Left colon (tissue), 2 donors: ENCODE measurements around the gene ATP6V1E1. TPM values are rescaled to one million over a fixed set of nuclear protein-coding genes. Genes with fewer than 3 reads are reported as not detected.
"Not testable (repeated sequence)": the region's sequence is repeated elsewhere in the genome, so short reads cannot be mapped to it uniquely, and the experiment has no call there.

Experiments used
- ATAC-seq: fragments of 200-7000 bp; cut with Tn5 transposase; one replicate; pipeline ENCODE4 v1.9.1; 2020; ENCODE audit warnings: mild to moderate bottlenecking, moderate library complexity
- DNase-seq, 2 donors: peaks; one replicate each; pipeline ENCODE4 v3.0.0-alpha.2; 2020
- intact Hi-C, 2 donors: fragments of 100-400 bp; cut with DNase I in 1 of 2; cut with micrococcal nuclease in 1 of 2; formaldehyde crosslinking; loops; one replicate each; pipeline versions ENCODE4 v1.11.2 to v1.14.0; 2022; cut with DNase I, micrococcal nuclease
- long read RNA-seq: library from polyadenylated mRNA; unstranded; transcript quantifications from one replicate; pipeline ENCODE4 v2.0.0, GENCODE V29; 2021
- total RNA-seq, 2 donors: library from RNA; stranded (reverse); fragmentation: NEBNext Ultra II Directional; extraction: Animal tissue kit (Norgen Biotek cat#: 25700); gene quantifications; one replicate each; pipeline ENCODE4 v1.2.1, GENCODE V29; 2021
- donor health status: DM: no; HTN: no; CAD: no.
- donor health status: DM: yes; HTN: yes; CAD: no.

Gene ATP6V1E1
- total RNA-seq, result 100 to 1,000 TPM; 100 to 102 TPM
- long read RNA-seq, transcript ATP6V1E1-201 (9 exons, 1,402 nt), result major isoform, 42 of 45 reads
- long read RNA-seq, partial matches to known transcripts, result 2 of 45 reads
- long read RNA-seq, other reads (novel, unspliced or antisense), result 1 of 45 reads

- DNase-seq, result peak; percentile 96 to 97
- intact Hi-C loops, result no loop called here
- ATAC-seq, result peak; percentile 98
Observed at GRCh38 chr22:17628406-17629172, at the start of gene ATP6V1E1. Gene ATP6V1E1 (minus strand): TSS chr22:17628749. CDS start chr22:17628635, 114 bp downstream.

DNA sequence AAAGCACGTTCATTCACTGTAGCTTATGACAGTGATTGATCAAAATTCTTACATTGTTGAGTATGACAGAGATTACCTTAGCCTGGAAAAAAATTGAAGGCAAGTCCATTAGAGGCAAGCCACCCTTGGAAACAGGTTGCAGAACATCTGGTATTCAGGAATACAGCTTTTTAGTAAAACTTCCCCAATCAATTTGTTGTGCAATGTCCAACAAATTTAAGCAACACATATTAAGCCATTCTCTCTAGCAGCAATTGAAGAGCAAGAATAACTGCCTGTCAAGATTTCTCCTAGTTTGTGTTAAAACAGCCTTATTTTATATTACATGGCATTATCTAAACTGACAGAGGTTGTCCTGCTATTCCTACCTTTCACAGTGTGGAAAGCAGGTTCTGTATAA, 47.0 kb upstream of the ATP6V1E1 start:
- DNase-seq, result no peak
- intact Hi-C loops, result no loop called here
- no peak for ATAC-seq

GRCh38 chr22:17674152-17674551, 45.6 kb upstream of the ATP6V1E1 start:
- ATAC-seq (no peak), DNase-seq (no peak)
- intact Hi-C loops, result no loop called here

DNA sequence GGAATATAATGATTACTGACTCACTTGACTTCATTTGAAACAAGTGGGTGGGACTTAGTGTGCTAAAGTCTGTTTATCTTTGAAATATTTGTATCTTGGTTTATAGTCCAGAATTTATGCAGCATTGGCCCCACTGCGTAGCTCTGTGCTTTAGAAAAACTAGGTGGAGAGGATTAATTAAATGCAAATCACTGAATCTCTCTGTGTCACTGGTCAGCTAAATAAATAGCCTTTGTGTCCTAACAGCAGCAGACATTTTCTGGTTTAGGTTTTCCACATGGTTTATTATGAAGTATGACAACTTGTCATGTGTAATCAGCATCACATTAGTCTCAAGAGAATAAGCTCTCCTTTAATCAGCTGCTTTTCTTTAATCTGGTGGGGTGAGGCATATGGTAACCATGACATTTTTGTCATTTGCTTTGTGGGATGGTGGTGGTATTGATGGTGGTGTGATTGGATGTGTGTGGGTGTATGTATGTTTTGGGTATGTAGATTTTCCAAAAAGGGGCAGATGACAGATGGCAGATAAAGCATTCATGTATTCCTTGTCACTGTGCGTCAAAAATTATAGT, 44.0 kb upstream of the ATP6V1E1 start:
- DNase-seq (no peak), ATAC-seq (peak; percentile 52)
- intact Hi-C loops, result no loop called here

DNA sequence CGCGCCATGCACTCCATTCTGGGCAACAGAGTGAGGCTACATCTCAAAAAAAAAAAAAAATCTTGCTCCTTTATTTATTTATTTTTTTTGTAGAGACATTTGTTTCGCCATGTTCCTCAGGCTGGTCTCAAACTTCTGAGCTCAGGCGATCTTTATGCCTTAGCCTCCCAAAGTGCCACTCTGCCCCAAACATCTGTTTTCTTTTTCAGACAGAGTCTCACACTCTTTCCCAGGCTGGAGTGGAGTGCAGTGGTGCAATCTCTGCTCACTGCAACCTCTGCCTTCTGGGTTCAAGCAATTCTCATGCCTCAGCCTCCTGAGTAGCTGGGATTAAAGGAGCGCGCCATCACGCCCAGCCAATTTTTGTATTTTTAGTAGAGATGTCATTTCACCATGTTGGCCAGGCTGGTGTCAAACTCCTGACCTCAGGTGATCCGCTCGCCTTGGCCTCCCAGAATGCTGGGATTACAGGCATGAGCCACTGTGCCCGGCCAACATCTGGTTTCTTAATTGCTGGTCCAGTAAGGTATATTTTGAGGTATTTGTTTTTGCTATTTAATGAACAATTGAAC, 43.1 kb upstream of the ATP6V1E1 start:
- DNase-seq, intact Hi-C loops, ATAC-seq: not testable (repeated sequence)

GRCh38 chr22:17665854-17666253, 37.3 kb upstream of the ATP6V1E1 start:
- ATAC-seq, result no peak

DNA sequence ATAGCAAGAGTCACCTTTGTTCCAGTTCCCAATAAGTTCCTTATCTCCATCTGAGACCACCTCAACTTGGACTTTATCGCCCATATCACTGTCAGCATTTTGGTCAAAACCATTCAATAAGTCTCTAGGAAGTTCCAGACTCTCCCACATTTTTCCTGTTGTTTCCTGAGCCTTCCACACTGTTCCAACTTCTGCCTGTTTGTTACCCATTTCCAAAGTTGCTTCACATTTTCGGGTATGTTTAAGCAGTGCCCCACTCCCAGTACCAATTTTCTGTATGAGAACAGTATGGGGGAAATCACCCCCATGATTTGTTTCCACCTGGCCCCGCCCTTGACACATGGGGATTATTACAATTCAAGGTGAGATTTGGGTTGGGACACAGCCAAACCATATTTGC, 36.7 kb upstream of the ATP6V1E1 start:
- intact Hi-C loops, result no loop called here
- no peak for ATAC-seq

More at GRCh38 chr22:17665854-17666253, 37.3 kb upstream of the ATP6V1E1 start:
- intact Hi-C loops, result no loop called here
- no peak for DNase-seq

GRCh38 chr22:17664414-17665055, 36.0 kb upstream of the ATP6V1E1 start:
- DNase-seq (no peak), ATAC-seq (no peak)
- intact Hi-C loops, result no loop called here

More for the DNA sequence above, 36.7 kb upstream of the ATP6V1E1 start:
- no peak for DNase-seq

DNA sequence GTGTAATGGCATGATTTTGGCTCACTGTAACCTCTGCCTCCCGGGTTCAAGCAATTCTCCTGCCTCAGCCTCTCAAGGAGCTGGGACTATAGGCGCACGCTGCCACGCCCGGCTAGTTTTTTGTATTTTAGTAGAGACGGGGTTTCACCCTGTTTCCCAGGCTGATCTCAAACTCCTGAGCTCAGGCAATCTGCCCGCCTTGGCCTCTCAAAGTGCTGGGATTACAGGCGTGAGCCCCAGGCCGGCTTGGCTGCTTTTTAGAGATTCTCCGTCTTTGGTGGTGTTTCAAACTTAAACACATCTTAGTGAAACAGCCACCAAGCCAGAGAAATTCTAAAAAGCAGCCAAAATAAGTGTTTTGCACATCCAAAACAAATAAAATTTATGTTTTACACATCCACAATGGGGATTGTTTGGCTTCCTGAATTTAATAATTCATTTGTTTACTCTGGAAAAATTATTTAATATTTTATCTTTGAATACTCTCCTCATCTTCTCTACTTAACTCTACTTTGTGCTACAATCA, 28.4 kb upstream of the ATP6V1E1 start:
- intact Hi-C loops, result no loop called here
- ATAC-seq (no peak), DNase-seq (no peak)

GRCh38 chr22:17655289-17655688, 26.7 kb upstream of the ATP6V1E1 start:
- intact Hi-C loops, result no loop called here
- ATAC-seq (peak; percentile 56), DNase-seq (no peak)

DNA sequence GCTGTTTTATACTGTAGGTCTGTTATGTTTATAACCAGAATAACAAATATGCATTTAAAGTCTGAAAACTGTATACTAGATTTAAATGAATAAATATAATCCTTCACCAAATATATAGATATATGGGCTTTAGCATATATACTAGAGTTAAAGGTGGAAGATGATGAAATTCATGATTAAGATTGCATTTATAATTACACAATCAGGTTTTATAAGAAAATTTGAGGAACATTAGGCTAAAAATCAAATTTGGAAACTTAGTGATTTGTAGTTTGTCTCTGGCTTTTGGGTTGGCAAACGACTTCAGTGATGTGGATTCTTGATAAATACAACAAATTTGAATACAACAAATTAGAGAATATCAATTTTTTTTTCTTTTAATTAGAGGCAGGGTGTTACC, 20.0 kb upstream of the ATP6V1E1 start:
- ATAC-seq, result no peak
- intact Hi-C loops, result no loop called here
- DNase-seq, result no peak

DNA sequence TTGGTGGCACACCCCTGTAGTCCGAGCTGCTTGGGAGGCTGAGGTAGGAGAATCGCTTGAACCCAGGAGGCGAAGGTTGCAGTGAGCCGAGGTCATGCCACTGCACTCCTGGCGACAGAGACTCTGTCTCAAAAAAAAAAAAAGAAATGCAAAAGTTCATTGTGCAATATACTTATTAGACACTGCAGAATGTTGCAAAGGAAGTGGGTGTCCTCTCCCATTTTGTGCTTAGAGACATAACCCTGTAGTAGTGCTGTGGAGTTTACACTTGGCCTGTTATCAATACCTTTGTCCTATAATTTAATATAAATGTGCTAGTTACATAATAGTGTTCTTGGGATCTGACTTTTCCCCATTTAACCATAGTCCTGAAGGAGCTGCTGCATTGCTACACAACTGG, 19.4 kb upstream of the ATP6V1E1 start:
- no peak for ATAC-seq
- DNase-seq, result no peak
- intact Hi-C loops, result no loop called here

DNA sequence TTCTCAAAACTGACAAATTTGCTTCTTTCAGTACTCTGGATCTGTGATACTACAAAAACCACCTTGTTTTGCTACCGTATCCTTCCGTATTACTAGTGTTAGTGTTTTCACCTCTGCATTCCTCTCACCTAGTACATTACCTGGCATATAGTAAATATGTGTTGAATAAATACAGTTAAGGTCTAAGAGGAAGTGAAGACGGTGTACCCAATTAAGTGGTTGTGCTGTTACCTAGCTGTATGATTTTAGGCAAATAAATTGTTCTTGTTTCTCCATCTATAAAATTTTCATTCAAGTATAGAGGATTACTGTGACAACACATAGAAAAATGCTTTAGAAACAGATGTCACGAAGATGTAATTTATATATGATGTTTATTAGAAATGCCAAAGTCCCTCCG, 18.9 kb upstream of the ATP6V1E1 start:
- intact Hi-C loops, result no loop called here
- DNase-seq (no peak), ATAC-seq (no peak)

- intact Hi-C loops, ATAC-seq, DNase-seq: not testable (repeated sequence)
Observed at GRCh38 chr22:17642357-17642756, 13.8 kb upstream of the ATP6V1E1 start.

DNA sequence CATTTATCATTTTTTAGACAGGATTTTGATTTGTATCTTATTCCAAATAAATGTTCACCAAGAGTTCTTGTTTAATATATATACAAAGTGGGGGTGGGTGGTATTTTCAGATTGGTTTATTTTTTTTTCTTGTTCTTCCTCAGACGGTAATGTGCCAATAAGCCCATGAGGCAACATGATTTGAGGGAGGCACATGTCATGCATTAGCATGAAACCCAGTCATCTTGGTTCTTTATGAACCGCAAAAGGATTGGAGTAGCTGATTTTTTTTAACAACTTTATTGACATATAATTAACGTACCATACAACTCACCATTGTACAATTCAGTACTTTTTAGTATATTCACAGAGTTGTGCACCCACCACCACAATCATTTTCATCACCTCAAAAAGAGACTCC, 12.7 kb upstream of the ATP6V1E1 start:
- no peak for DNase-seq

GRCh38 chr22:17639247-17639741, 10.7 kb upstream of the ATP6V1E1 start:
- intact Hi-C loops, result no loop called here
- DNase-seq (peak; percentile 41 to 59), ATAC-seq (peak; percentile 69)

More for the DNA sequence above, 12.7 kb upstream of the ATP6V1E1 start:
- no peak for ATAC-seq
- intact Hi-C loops, result no loop called here

DNA sequence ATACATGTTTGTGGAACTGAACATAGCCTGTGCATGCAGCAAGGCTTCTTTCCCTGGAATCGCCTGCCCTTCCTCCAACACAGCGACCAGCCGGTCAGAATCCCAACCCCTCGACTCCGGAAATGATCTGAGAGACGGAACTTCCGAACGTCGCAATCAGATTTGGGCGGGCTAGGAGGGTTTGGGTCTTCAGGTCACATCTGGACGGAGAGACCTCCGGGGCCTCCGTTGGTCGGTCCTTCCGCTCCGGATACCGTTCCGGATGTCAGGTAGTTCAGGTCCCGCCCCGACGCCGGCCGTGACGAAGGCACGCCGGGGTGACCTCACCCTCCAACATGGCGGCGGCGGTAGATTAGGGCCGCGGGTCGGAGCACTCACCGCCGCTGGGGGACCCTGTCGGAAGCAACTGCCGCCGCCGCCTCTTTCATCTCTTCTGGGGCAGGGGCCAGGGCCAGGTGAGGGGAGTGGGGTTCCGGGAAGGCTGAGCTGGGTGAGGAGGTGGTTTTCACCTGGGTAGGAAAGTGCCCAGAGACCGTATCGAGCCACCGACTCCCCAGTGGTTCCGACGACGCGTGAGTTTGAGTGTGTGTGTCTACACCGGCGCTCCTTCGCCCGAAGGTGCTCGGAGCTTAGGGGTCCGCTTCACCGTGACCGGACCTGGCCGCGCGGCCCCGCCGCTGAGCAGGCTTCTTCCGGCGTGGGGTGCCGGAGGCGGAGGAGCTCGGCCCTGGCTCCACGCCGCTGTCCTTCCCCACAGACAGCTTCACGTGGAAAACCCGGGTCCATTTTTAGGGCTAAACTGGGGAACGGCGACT, 10.1 kb upstream of the ATP6V1E1 start, which contains the start of gene BCL2L13:
Gene BCL2L13 (plus strand): TSS at position 326 of the 815 bp plus-strand sequence. CDS start 16,955 bp downstream, outside the sequence.
- intact Hi-C loops, result no loop called here
- peak; percentile 93 to 96 for DNase-seq

GRCh38 chr22:17638182-17638431, 9.6 kb upstream of the ATP6V1E1 start:
- DNase-seq, result no peak
- peak; percentile 46 for ATAC-seq
- intact Hi-C loops, result no loop called here

More for the DNA sequence above, 10.1 kb upstream of the ATP6V1E1 start, which contains the start of gene BCL2L13:
- peak; percentile 90 for ATAC-seq
